GM13977 (cell line): Measurements from ENCODE around the gene DCTN5.

Experiments
- DNase-seq: peaks from one replicate; pipeline ENCODE4 v3.0.0; 2012; ENCODE audit warnings: low spot score
- in situ Hi-C: fragments of 300-500 bp; cut with MboI; formaldehyde crosslinking; loops from one replicate; pipeline ENCODE4 v1.12.0; 2022; ENCODE audit warnings: low sequenced_read_pairs, low pct_unique_long_range_greater_than_20kb, mixed read lengths, inconsistent platforms; ENCODE audit not compliant: unreplicated experiment
- TF ChIP-seq, protein P1 (sequence below): IDR thresholded peaks from 2 replicates; pipeline ENCODE4 v1.5.1; 2012; ENCODE audit warnings: mild to moderate bottlenecking, control low read depth; ENCODE audit not compliant: insufficient read depth; ENCODE audit errors: extremely low read depth, missing control alignments

The DCTN5 gene

GRCh38 chr16:23701045-23701444 is 59.8 kb downstream of the DCTN5 start:
- in situ Hi-C loops, result no loop called here
- TF ChIP-seq, protein P1, sequence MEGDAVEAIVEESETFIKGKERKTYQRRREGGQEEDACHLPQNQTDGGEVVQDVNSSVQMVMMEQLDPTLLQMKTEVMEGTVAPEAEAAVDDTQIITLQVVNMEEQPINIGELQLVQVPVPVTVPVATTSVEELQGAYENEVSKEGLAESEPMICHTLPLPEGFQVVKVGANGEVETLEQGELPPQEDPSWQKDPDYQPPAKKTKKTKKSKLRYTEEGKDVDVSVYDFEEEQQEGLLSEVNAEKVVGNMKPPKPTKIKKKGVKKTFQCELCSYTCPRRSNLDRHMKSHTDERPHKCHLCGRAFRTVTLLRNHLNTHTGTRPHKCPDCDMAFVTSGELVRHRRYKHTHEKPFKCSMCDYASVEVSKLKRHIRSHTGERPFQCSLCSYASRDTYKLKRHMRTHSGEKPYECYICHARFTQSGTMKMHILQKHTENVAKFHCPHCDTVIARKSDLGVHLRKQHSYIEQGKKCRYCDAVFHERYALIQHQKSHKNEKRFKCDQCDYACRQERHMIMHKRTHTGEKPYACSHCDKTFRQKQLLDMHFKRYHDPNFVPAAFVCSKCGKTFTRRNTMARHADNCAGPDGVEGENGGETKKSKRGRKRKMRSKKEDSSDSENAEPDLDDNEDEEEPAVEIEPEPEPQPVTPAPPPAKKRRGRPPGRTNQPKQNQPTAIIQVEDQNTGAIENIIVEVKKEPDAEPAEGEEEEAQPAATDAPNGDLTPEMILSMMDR, result no peak
- no peak for DNase-seq

DNA sequence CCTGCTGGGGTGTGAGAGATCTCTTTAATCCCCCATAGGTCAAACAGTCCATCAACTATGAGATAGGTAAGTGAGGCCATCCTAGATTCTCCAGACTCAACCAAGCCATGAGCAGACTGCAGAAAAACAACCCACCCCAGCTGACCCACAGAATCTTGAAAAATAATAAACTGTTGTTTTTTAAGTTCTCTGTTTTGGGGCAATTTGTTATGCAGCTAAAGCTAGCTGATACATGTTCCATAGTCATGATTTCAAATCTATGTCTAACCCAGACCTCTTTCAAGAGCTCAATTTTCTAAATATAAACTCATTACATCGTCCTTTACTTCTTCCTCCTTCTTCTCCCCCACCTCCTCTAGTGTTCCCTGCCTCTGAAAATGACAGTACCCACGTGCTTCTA is 61.7 kb downstream of the DCTN5 start:
- DNase-seq, result no peak
- in situ Hi-C loops, result no loop called here
- TF ChIP-seq, protein P1, result no peak

DNA sequence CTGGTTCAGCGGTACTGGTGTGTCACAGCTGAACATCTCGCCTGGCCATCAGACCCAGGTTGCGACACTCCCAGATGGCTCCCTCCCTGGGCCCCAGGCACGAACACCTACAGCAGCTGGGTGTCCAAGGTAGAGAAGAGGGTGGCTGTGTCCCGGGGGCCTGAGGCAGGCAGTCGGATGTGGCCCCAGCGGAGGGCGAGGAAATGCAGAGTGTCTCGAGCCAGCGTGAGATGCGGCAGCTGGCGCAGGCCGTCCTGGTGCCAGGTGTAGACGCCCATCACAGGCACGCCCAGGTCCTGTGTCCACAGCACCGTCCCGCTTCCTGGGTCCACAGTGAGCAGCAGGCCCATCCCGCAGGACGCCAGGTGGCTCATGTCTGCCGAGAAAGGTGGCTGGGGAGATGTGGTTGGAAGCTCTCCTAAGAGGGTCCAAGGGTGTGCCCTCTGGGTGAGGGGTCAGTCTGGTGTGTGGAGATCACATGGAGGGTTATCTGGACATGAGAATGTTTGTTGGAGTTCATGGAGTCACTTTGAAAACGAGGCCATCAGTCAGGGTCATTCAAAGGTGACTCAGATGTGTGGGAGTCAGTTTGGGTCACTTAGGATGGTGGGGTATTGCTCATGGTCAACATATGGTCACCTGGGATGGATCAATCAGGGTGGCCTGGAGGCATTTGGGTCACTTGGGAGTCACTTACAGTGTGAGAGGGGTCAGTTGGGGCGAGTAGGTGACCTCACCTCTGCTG is 63.7 kb downstream of the DCTN5 start:
- TF ChIP-seq, protein P1, result no peak
- in situ Hi-C loops, result no loop called here
- no peak for DNase-seq

GRCh38 chr16:23705517-23705902 is 64.2 kb downstream of the DCTN5 start:
- TF ChIP-seq, protein P1, result no peak
- DNase-seq, result no peak
- in situ Hi-C loops, result no loop called here

DNA sequence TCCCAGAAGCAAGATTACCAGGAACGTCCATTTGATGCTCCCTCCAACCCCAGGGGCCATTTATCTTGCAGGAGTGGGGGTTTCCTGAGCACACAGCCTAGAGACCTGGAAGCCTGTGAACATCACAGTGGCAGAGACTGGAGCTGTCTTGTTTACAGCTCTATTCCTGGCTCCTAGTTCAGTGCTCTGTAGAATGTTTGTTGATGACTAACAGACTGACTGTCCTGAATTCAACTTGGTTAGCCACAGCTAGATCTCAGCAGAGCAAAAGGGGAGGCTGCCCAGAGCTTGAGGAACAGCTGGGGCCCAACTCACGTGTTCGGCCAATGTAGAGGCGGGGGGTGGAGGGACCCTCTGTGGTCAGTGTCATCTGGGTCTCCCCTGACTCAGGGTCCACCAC is 65.2 kb downstream of the DCTN5 start:
- DNase-seq, result no peak
- TF ChIP-seq, protein P1, result no peak
- in situ Hi-C loops, result no loop called here

GRCh38 chr16:23709536-23709935 is 68.3 kb downstream of the DCTN5 start:
- TF ChIP-seq, protein P1, result no peak
- in situ Hi-C loops, result no loop called here
- DNase-seq, result no peak
